GM23338 (cell line): ENCODE measurements around the gene RUSC1. TPM values are rescaled to one million over a fixed set of nuclear protein-coding genes. Genes with fewer than 3 reads are reported as not detected.
A peak's percentile ranks its signal among the peaks of the same experiment; 100 is the strongest.

Experiments used
- ATAC-seq: fragments of 200-7000 bp; cut with Tn5 transposase; 3 replicates; pipeline ENCODE4 v1.9.1; 2020
- DNase-seq: peaks from one replicate; pipeline ENCODE4 v3.0.0-alpha.2; 2015; ENCODE audit warnings: low spot score
- H2AFZ ChIP-seq: fragments of 200-600 bp; sonication (generic); 2 replicates; pipeline ENCODE4 v1.8.0; 2016; ENCODE audit warnings: antibody characterized with exemption, mild to moderate bottlenecking, moderate library complexity
- H3F3A ChIP-seq: fragments of 200-600 bp; sonication (generic); replicated peaks from 2 replicates; pipeline ENCODE4 v1.8.0; 2017; ENCODE audit warnings: antibody characterized with exemption, mixed run types, low read depth
- H3K27ac ChIP-seq: fragments of 200-600 bp; sonication (generic); 2 replicates; pipeline ENCODE4 v1.6.1; 2016; ENCODE audit warnings: low read depth
- H3K27me3 ChIP-seq: fragments of 200-600 bp; sonication (generic); 2 replicates; pipeline ENCODE4 v1.8.0; 2016; ENCODE audit warnings: mild to moderate bottlenecking, mixed run types, moderate library complexity; ENCODE audit not compliant: insufficient read depth
- H3K36me3 ChIP-seq: fragments of 200-600 bp; sonication (generic); 2 replicates; pipeline ENCODE4 v1.8.0; 2016; ENCODE audit warnings: mild to moderate bottlenecking; ENCODE audit not compliant: insufficient read depth
- H3K4me1 ChIP-seq: fragments of 200-600 bp; sonication (generic); 2 replicates; pipeline ENCODE4 v1.8.0; 2016; ENCODE audit warnings: mild to moderate bottlenecking, moderate library complexity; ENCODE audit not compliant: insufficient read depth
- H3K4me2 ChIP-seq: fragments of 200-600 bp; sonication (generic); 2 replicates; pipeline ENCODE4 v1.7.1; 2017; ENCODE audit warnings: mixed run types
- H3K4me3 ChIP-seq: fragments of 200-600 bp; sonication (generic); 2 replicates; pipeline ENCODE4 v1.6.1; 2016; ENCODE audit warnings: mixed run types
- H3K79me2 ChIP-seq: fragments of 200-600 bp; sonication (generic); replicated peaks from 2 replicates; pipeline ENCODE4 v1.8.0; 2017; ENCODE audit warnings: mild to moderate bottlenecking; ENCODE audit not compliant: insufficient read depth
- H3K9me2 ChIP-seq: fragments of 200-600 bp; sonication (generic); 2 replicates; pipeline ENCODE4 v1.8.0; 2017; ENCODE audit not compliant: insufficient read depth
- H4K20me1 ChIP-seq: fragments of 200-600 bp; sonication (generic); replicated peaks from 2 replicates; pipeline ENCODE4 v1.8.0; 2017; ENCODE audit warnings: mild to moderate bottlenecking; ENCODE audit not compliant: insufficient read depth
- H3K27ac Mint-ChIP-seq: 2 replicates; pipeline ENCODE4 v1.8.0; 2020; ENCODE audit warnings: inconsistent platforms, mild to moderate bottlenecking, moderate library complexity, mixed read lengths
- H3K27me3 Mint-ChIP-seq: 3 replicates; pipeline ENCODE4 v1.8.0; 2022; ENCODE audit warnings: low read depth, mild to moderate bottlenecking, moderate library complexity, mixed read lengths, inconsistent platforms; ENCODE audit not compliant: insufficient read depth, poor library complexity
- H3K36me3 Mint-ChIP-seq: 3 replicates; pipeline ENCODE4 v1.8.0; 2021; ENCODE audit warnings: low read depth, mild to moderate bottlenecking, inconsistent platforms, moderate library complexity, mixed read lengths
- H3K4me1 Mint-ChIP-seq: 3 replicates; pipeline ENCODE4 v1.8.0; 2020; ENCODE audit warnings: mild to moderate bottlenecking, inconsistent platforms, mixed read lengths
- H3K4me3 Mint-ChIP-seq: 3 replicates; pipeline ENCODE4 v1.8.0; 2021; ENCODE audit warnings: moderate library complexity, mild to moderate bottlenecking, inconsistent platforms, mixed read lengths
- H3K9me3 Mint-ChIP-seq: 3 replicates; pipeline ENCODE4 v1.8.0; 2020; ENCODE audit warnings: moderate library complexity, mild to moderate bottlenecking, inconsistent platforms, mixed read lengths
- CREB1 ChIP-seq: fragments of 250-450 bp; sonication (Bioruptor Pico); IDR thresholded peaks from 2 replicates; pipeline ENCODE4 v1.5.0; 2020; ENCODE audit warnings: low read depth, mild to moderate bottlenecking, moderate library complexity
- EZH2 ChIP-seq: fragments of 200-600 bp; sonication (generic); IDR thresholded peaks from one replicate; pipeline ENCODE4 v1.8.0; 2017; ENCODE audit warnings: antibody characterized with exemption, mild to moderate bottlenecking, low read depth; ENCODE audit not compliant: unreplicated experiment
- EZH2phosphoT487 ChIP-seq: fragments of 200-600 bp; sonication (generic); IDR thresholded peaks from one replicate; pipeline ENCODE4 v1.8.1; 2018; ENCODE audit warnings: antibody characterized with exemption; ENCODE audit not compliant: unreplicated experiment
- JUNB ChIP-seq: IDR thresholded peaks from one replicate; pipeline ENCODE4 v1.6.1; 2016; ENCODE audit warnings: antibody characterized with exemption; ENCODE audit not compliant: unreplicated experiment
- POLR2AphosphoS5 ChIP-seq: IDR thresholded peaks from 2 replicates; pipeline ENCODE4 v1.6.1; 2016; ENCODE audit warnings: antibody characterized with exemption, low read depth
- STAT1 ChIP-seq: IDR thresholded peaks from one replicate; pipeline ENCODE4 v1.6.1; 2016; ENCODE audit warnings: antibody characterized with exemption; ENCODE audit not compliant: unreplicated experiment
- ZNF114 ChIP-seq: fragments of 250-450 bp; sonication (Bioruptor Pico); IDR thresholded peaks from 2 replicates; pipeline ENCODE4 v1.5.0; 2020; ENCODE audit warnings: mild to moderate bottlenecking, moderate library complexity
- ZNF331 ChIP-seq: fragments of 250-450 bp; sonication (Bioruptor Pico); IDR thresholded peaks from 2 replicates; pipeline ENCODE4 v1.5.0; 2020; ENCODE audit warnings: low read depth, mild to moderate bottlenecking, moderate library complexity
- polyA plus RNA-seq: library from polyadenylated mRNA; unstranded; fragments of >200 nt; fragmentation: Nextera tagmentation; extraction: Ambion mirVana; gene quantifications from 2 replicates; pipeline ENCODE4 v1.2.1, GENCODE V29; 2016
- total RNA-seq: library from RNA; depleted of rRNA; stranded (reverse); fragments of >200 nt; shearing (Covaris generic); gene quantifications from 2 replicates; pipeline ENCODE4 v1.2.3, GENCODE V29; 2014
- TF ChIP-seq, protein P1 (sequence below): fragments of 250-450 bp; sonication (Bioruptor Pico); IDR thresholded peaks from 2 replicates; pipeline ENCODE4 v1.5.0; 2020; ENCODE audit warnings: mild to moderate bottlenecking, moderate library complexity
- TF ChIP-seq, protein P2 (sequence below): IDR thresholded peaks from one replicate; pipeline ENCODE4 v1.6.1; 2018; ENCODE audit warnings: antibody characterized with exemption; ENCODE audit not compliant: unreplicated experiment

RUSC1 gene
- total and polyA plus RNA-seq, 2 experiments from 2014 or later, result 53.4 to 87.7 TPM

DNA sequence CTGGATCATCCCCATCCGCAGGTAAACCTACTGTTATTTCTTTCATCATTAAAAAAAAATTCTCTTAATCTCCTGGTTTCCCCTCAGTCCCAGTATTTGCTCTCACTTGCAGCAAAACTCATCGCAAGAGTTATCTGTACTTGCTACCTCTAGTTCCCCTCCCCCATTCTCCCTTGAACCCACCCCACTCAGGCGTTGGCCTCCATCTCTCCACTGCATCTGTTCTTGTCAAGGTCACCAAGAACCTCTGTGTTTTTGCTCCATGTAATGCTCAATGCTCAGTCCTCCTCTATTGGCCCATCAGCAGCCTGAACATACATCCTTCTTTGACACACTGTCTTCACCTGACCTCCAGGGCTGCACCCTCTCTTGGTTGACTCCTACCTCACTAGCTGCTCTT is 24.0 kb upstream of the RUSC1 start:
- Mint-ChIP-seq H3K36me3 (no peaks in the 10 kb centered on the region; the same call in 2 of the 3 replicates), H3K27me3 (peaks cover 31% of the 10 kb centered on the region), H3K4me3 (peak overlapping the region; percentile 5; the same call in 1 of the 3 replicates), H3K9me3 (no peaks in the 10 kb centered on the region), H3K27ac (no peak overlapping the region), H3K4me1 (peaks cover 35% of the 10 kb centered on the region)
- Histone ChIP-seq H3K9me2 (no peaks in the 10 kb centered on the region), H3F3A (0 out of 2 replicates have a peak, but pooled peaks cover 11% of the 10 kb centered on the region), H3K27me3 (peaks cover 33% of the 10 kb centered on the region), H4K20me1 (no peaks in the 10 kb centered on the region), H3K79me2 (no peaks in the 10 kb centered on the region), H3K4me2 (no peak overlapping the region), H3K36me3 (no peaks in the 10 kb centered on the region), H3K4me3 (no peak overlapping the region), H3K4me1 (peaks cover 17% of the 10 kb centered on the region), H3K27ac (no peak overlapping the region), H2AFZ (no peak overlapping the region)
- ATAC-seq (no peak), DNase-seq (no peak)
- TF ChIP-seq POLR2AphosphoS5 (no peak), JUNB (no peak), EZH2phosphoT487 (no peak), ZNF331 (CRISPR knock-in tag) (no peak)

DNA sequence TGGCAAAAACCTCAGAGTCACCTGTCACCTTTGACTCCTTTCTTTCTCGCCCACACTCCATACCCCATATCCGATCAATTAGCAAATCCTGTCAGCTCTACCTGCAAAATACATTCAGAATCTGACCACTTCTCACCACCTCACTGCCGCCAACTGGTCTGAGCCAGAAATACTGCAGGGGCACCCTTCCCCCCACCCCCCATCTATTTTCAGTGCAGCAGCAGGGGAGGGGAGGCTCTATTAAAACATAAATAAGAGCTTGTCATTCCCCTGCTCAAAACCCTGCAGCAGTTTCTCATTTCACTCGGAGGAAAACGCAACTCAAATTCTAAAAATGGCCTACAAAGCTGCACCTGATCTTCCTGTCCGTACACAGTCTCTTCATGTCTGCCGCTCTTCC is 23.3 kb upstream of the RUSC1 start:
- H3K4me3 ChIP-seq, result 0 out of 2 replicates have a peak overlapping the region, but pooled peaks have one; percentile 27
- peak overlapping the region; percentile 56; the same call in 1 of the 2 replicates for H2AFZ ChIP-seq
- Mint-ChIP-seq H3K4me1 (peaks cover 36% of the 10 kb centered on the region), H3K4me3 (peak overlapping the region; percentile 3; the same call in 1 of the 3 replicates), H3K27ac (no peak overlapping the region), H3K9me3 (no peaks in the 10 kb centered on the region), H3K27me3 (peaks cover 33% of the 10 kb centered on the region), H3K36me3 (no peaks in the 10 kb centered on the region; the same call in 2 of the 3 replicates)
- H3K27me3 ChIP-seq, result peaks cover 33% of the 10 kb centered on the region
- TF ChIP-seq, protein P1, sequence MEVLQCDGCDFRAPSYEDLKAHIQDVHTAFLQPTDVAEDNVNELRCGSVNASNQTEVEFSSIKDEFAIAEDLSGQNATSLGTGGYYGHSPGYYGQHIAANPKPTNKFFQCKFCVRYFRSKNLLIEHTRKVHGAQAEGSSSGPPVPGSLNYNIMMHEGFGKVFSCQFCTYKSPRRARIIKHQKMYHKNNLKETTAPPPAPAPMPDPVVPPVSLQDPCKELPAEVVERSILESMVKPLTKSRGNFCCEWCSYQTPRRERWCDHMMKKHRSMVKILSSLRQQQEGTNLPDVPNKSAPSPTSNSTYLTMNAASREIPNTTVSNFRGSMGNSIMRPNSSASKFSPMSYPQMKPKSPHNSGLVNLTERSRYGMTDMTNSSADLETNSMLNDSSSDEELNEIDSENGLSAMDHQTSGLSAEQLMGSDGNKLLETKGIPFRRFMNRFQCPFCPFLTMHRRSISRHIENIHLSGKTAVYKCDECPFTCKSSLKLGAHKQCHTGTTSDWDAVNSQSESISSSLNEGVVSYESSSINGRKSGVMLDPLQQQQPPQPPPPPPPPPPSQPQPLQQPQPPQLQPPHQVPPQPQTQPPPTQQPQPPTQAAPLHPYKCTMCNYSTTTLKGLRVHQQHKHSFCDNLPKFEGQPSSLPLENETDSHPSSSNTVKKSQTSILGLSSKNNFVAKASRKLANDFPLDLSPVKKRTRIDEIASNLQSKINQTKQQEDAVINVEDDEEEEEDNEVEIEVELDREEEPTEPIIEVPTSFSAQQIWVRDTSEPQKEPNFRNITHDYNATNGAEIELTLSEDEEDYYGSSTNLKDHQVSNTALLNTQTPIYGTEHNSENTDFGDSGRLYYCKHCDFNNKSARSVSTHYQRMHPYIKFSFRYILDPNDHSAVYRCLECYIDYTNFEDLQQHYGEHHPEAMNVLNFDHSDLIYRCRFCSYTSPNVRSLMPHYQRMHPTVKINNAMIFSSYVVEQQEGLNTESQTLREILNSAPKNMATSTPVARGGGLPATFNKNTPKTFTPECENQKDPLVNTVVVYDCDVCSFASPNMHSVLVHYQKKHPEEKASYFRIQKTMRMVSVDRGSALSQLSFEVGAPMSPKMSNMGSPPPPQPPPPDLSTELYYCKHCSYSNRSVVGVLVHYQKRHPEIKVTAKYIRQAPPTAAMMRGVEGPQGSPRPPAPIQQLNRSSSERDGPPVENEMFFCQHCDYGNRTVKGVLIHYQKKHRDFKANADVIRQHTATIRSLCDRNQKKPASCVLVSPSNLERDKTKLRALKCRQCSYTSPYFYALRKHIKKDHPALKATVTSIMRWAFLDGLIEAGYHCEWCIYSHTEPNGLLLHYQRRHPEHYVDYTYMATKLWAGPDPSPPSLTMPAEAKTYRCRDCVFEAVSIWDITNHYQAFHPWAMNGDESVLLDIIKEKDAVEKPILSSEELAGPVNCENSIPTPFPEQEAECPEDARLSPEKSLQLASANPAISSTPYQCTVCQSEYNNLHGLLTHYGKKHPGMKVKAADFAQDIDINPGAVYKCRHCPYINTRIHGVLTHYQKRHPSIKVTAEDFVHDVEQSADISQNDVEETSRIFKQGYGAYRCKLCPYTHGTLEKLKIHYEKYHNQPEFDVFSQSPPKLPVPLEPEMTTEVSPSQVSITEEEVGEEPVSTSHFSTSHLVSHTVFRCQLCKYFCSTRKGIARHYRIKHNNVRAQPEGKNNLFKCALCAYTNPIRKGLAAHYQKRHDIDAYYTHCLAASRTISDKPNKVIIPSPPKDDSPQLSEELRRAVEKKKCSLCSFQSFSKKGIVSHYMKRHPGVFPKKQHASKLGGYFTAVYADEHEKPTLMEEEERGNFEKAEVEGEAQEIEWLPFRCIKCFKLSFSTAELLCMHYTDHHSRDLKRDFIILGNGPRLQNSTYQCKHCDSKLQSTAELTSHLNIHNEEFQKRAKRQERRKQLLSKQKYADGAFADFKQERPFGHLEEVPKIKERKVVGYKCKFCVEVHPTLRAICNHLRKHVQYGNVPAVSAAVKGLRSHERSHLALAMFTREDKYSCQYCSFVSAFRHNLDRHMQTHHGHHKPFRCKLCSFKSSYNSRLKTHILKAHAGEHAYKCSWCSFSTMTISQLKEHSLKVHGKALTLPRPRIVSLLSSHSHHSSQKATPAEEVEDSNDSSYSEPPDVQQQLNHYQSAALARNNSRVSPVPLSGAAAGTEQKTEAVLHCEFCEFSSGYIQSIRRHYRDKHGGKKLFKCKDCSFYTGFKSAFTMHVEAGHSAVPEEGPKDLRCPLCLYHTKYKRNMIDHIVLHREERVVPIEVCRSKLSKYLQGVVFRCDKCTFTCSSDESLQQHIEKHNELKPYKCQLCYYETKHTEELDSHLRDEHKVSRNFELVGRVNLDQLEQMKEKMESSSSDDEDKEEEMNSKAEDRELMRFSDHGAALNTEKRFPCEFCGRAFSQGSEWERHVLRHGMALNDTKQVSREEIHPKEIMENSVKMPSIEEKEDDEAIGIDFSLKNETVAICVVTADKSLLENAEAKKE (CRISPR knock-in tag), result no peak
- TF ChIP-seq EZH2phosphoT487 (no peak), POLR2AphosphoS5 (no peak), STAT1 (no peak), CREB1 (CRISPR knock-in tag) (no peak), EZH2 (no peak), ZNF331 (CRISPR knock-in tag) (no peak), ZNF114 (no peak)
- TF ChIP-seq, protein P2, sequence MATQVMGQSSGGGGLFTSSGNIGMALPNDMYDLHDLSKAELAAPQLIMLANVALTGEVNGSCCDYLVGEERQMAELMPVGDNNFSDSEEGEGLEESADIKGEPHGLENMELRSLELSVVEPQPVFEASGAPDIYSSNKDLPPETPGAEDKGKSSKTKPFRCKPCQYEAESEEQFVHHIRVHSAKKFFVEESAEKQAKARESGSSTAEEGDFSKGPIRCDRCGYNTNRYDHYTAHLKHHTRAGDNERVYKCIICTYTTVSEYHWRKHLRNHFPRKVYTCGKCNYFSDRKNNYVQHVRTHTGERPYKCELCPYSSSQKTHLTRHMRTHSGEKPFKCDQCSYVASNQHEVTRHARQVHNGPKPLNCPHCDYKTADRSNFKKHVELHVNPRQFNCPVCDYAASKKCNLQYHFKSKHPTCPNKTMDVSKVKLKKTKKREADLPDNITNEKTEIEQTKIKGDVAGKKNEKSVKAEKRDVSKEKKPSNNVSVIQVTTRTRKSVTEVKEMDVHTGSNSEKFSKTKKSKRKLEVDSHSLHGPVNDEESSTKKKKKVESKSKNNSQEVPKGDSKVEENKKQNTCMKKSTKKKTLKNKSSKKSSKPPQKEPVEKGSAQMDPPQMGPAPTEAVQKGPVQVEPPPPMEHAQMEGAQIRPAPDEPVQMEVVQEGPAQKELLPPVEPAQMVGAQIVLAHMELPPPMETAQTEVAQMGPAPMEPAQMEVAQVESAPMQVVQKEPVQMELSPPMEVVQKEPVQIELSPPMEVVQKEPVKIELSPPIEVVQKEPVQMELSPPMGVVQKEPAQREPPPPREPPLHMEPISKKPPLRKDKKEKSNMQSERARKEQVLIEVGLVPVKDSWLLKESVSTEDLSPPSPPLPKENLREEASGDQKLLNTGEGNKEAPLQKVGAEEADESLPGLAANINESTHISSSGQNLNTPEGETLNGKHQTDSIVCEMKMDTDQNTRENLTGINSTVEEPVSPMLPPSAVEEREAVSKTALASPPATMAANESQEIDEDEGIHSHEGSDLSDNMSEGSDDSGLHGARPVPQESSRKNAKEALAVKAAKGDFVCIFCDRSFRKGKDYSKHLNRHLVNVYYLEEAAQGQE, result no peak
- no peaks in the 10 kb centered on the region for H3K79me2 ChIP-seq
- H3F3A ChIP-seq, result 0 out of 2 replicates have a peak, but pooled peaks cover 11% of the 10 kb centered on the region
- DNase-seq (no peak), ATAC-seq (no peak)
- H3K9me2 ChIP-seq, result no peaks in the 10 kb centered on the region
- H3K4me1 ChIP-seq, result peaks cover 17% of the 10 kb centered on the region
- H3K36me3 ChIP-seq, result no peaks in the 10 kb centered on the region
- H4K20me1 ChIP-seq, result no peaks in the 10 kb centered on the region
- 0 out of 2 replicates have a peak overlapping the region, but pooled peaks have one; percentile 6 for H3K4me2 ChIP-seq
- H3K27ac ChIP-seq, result no peak overlapping the region
